ENCODE results near the gene ARRDC1.
"Not testable (repeated sequence)": the region's sequence is repeated elsewhere in the genome, so short reads cannot be mapped to it uniquely, and the experiment has no call there.

The ARRDC1 gene

GRCh38 chr9:137586854-137587253 lies 18.6 kb upstream of the ARRDC1 start:
- no peak for DNase-seq

- DNase-seq = no peak
Measured at GRCh38 chr9:137588311-137588710, 17.2 kb upstream of the ARRDC1 start.

GRCh38 chr9:137588891-137589290 lies 16.6 kb upstream of the ARRDC1 start:
- no peak for DNase-seq

GRCh38 chr9:137589441-137590122 lies 15.9 kb upstream of the ARRDC1 start:
- no peak for DNase-seq

DNA sequence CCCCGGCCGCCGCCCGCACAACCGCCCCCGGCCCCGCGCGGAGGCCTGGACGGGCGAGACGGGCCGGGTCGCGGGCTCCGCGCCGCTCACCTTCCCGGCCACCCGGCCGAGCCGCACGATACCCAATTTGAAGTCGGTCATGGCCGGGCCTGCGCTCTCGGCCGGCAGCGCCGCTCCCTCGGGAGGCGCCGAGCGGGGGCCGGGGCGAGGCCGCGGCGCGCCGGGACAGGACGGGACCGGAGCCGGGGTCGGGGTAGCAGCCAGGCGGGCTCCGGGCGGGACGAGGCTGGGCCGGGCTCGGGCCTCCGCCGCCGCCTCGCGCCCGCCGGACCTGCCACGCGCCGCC lies 15.4 kb upstream of the ARRDC1 start:
- DNase-seq = no peak

DNA sequence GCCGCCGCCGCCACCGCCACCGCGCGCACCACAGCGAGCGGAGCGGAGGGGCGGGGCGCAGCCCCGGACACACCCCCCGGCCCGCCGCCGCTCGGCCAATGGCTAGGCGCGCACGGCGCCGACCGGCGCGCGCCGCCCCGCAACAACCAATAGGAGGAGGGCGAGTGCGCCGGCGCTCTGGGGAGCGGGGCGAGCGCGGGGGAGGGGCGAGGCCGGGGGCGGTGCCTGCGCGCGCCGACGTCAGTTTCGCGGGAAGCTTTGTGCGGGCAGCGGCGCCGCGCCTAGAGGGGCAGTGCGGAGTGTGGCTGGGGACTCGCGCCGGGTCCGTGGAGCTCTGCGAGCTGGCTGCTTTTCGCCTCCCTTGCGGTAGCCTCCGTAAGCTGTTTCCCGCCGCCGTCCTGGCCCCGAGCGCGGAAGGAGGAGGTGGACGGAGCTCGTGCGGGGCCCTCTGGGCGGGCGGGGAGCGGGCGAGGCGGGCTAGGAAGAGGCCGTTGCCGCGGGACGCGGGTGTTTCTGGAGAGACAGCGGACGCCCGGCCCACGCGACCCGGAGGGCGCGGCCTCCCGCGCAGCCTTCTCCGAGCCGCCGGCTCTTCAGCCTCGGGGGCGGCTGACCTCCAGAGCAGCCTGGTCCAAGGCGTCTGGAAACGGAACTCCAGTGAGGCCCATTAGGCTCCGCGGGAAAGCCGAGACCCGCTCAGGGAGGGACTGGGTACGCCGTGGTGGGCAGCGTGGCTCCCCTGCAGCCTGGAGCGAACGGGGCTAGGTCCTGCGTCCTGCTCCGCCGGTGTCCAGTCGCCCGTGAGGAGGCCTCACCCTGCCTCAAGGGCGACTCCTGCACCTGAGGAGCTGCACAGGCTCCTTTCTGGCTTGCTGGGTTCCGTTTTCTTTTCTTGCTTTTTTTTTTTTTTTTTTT lies 14.8 kb upstream of the ARRDC1 start, which contains the start of gene ZMYND19:
Gene ZMYND19, minus strand, starts transcription at position 44 of the 915 bp plus-strand sequence. CDS start 249 bp downstream, outside the sequence.
- peak; percentile 86 for DNase-seq

- no peak for DNase-seq
Measured at GRCh38 chr9:137592767-137593166, 12.7 kb upstream of the ARRDC1 start.

DNA sequence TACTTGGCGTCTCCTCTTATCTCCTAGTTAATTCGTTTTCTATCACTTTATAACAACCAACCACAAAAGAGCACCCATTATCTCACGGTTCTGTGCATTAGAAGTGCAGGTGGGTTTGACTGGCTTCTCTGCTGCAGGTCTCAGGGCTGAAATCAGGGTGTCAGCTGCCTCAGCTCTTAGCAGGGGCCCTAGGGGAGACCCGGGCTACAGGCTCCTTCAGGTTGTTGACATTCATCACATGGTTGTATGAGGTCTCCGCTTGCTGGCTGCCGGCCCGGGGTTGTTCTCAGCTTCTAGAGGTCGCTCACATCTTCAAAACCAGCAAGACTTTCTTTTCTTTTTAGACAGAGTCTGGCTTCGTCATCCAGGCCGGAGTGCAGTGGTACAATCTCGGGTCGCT lies 12.3 kb upstream of the ARRDC1 start:
- no peak for DNase-seq

GRCh38 chr9:137596577-137596976 lies 8.9 kb upstream of the ARRDC1 start:
- not testable (repeated sequence) for DNase-seq

DNA sequence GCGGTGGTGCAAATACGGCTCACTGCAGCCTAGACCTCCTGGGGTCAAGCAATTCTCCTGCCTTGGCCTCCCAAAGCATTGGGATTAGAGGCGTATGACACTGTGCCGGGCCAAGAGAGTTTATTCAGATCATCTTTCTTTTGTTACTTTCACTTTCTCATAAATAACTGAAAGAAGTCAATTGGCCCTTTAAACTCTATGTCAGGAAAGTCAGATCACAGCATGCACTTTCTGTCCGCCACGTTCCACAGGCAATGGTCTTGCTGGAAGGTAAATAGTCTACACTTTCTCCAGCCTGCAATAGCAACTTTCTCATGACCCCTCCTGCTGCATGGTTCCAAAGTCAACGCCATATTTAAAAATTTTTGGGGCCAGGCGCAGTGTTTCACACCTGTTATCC lies 6.5 kb upstream of the ARRDC1 start:
- no peak for DNase-seq

GRCh38 chr9:137602661-137603060 lies 2.8 kb upstream of the ARRDC1 start:
- DNase-seq = no peak

- no peak for DNase-seq
Measured at GRCh38 chr9:137603879-137604278, 1.6 kb upstream of the ARRDC1 start.

GRCh38 chr9:137604345-137605086 lies 970 bp upstream of the ARRDC1 start:
- peak; percentile 40 for DNase-seq

GRCh38 chr9:137606005-137606621 lies 627 bp downstream of the ARRDC1 start:
- no peak for DNase-seq

GRCh38 chr9:137606734-137607138 lies 1.2 kb downstream of the ARRDC1 start:
- DNase-seq = no peak

- DNase-seq = no peak
Measured at GRCh38 chr9:137607141-137607857, 1.8 kb downstream of the ARRDC1 start.

DNA sequence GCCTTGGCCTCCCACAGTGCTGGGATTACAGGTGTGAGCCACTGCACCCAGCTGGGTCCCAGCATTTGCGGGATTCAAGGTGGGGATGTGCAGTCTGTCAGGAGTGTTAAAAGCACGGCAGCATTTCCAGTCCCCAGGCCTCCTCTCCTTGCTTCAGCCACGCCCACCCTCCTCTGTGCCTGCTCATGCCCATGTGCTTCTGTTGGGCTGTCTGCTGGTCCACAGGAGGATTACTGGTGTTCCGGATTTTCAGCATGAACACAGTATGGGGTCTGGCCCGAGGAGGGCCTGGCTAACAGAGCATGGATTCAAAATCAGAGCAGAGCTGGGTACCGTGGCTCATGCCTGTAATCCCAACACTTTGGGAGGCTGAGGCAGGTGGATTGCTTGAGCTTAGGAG lies 5.5 kb downstream of the ARRDC1 start:
- DNase-seq = no peak

DNA sequence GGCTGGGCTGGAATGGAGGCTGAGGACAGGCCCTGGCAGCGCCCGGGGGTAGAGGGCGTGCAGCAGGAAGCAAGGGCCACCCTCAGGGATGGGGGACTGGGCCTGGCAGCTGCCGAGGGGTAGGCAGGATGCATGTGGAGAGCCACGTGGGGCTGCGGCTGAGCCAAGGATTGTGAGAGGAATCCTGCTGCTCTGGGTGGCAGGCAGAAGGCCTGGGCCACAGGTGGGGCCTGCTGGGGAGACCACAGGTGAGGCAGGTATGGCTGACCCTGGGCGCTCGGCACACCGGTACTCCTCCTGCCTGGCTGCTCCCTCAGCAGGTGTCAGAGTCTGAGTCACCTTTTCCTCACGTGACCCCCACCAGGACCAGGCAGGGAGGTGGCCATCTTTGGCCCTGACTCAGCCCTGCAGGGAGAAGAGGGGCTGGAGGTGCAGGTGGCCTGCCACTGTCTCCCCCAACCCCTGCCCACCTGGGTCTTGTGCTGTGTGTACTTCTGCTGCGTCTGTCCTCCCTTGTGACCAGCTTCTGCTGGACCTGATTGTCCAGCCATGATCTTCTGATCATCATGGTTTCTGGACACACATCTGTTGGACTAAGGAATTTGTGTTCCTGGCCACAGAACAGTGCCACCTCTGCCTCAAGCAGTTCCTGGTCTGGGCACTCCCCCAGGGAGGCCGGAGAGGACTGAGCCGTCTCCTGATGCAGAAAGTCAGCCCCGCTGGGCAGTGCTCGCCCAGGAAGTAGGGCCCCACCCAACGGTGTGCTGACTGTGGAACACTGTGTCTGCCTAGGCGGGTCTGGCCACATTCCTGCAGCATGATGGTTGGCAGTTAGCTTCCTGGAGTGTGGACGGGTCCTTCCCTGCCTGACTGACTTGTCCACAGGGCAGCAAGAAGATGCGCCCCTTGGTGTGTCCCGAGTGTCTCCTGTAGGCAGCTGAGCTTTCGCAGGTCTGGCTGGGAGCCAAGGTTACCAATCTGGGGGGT lies 6.4 kb downstream of the ARRDC1 start:
- DNase-seq = no peak

- DNase-seq = no peak
Measured at GRCh38 chr9:137612741-137613142, 7.3 kb downstream of the ARRDC1 start.

- DNase-seq = no peak
Measured at GRCh38 chr9:137613259-137613658, 7.8 kb downstream of the ARRDC1 start.
